Activated T-cell treated with anti-CD3 and anti-CD28 coated beads, Interleukin-2, amount 50 U/mL, for 1 hour (primary cell): ENCODE results near the gene IRF9.
"Not testable (repeated sequence)": the region's sequence is repeated elsewhere in the genome, so short reads cannot be mapped to it uniquely, and the experiment has no call there.

ENCODE experiments used
- DNase-seq: peaks from one replicate; pipeline ENCODE4 v3.0.0-alpha.2; 2020

Gene IRF9

GRCh38 chr14:24196071-24197055, 35.3 kb downstream of the IRF9 start:
- DNase-seq: no peak

GRCh38 chr14:24197056-24197450, 36.0 kb downstream of the IRF9 start:
- no peak for DNase-seq

- DNase-seq: no peak
Observed at GRCh38 chr14:24198814-24199524, 37.9 kb downstream of the IRF9 start.

- DNase-seq: not testable (repeated sequence)
Observed at GRCh38 chr14:24202538-24202937, 41.5 kb downstream of the IRF9 start.

- DNase-seq: not testable (repeated sequence)
Observed at GRCh38 chr14:24203249-24203886, 42.3 kb downstream of the IRF9 start.

GRCh38 chr14:24204163-24205146, 43.4 kb downstream of the IRF9 start:
- no peak for DNase-seq

- no peak for DNase-seq
Observed at GRCh38 chr14:24206260-24207103, 45.4 kb downstream of the IRF9 start.

GRCh38 chr14:24207104-24207551, 46.1 kb downstream of the IRF9 start:
- no peak for DNase-seq

- no peak for DNase-seq
Observed at GRCh38 chr14:24207625-24208024, 46.6 kb downstream of the IRF9 start.

- DNase-seq: no peak
Observed at GRCh38 chr14:24211311-24211710, 50.2 kb downstream of the IRF9 start.

GRCh38 chr14:24212924-24213865, 52.1 kb downstream of the IRF9 start, which contains the start of gene CHMP4A:
Gene CHMP4A (minus strand): TSS chr14:24213488. CDS start chr14:24213439, 49 bp downstream.
- peak; percentile 91 for DNase-seq

- DNase-seq: no peak
Observed at GRCh38 chr14:24213866-24214662, 53.0 kb downstream of the IRF9 start.

- DNase-seq: peak; percentile 87
Observed at GRCh38 chr14:24215495-24216344, 54.7 kb downstream of the IRF9 start, which contains the start of gene MDP1. Gene MDP1 (minus strand): TSS chr14:24216066. CDS start chr14:24215955, 111 bp downstream.
